Middle frontal gyrus (tissue), 1 donor: Measurements from ENCODE around the gene FCHSD2.
A peak's percentile ranks its signal among the peaks of the same experiment; 100 is the strongest.

ENCODE experiments used
- DNase-seq: peaks from one replicate; pipeline ENCODE4 v3.0.0-alpha.2; 2015; ENCODE audit warnings: low spot score; ENCODE audit errors: extremely low spot score

The FCHSD2 gene

DNA sequence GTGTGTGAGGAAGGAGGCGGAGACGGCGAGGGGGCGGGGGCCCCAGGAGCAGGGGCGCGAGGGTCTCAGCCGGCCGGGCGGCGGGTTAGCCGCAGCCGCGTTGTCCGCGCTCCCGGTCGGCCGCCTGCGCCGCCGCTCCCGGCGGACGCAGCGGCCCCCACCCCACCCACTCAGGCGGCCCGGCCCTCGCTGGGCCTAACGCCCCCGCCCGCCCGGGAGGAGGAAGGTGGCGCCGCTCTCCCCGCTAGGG lies at the start of gene FCHSD2:
Gene FCHSD2, minus strand, starts transcription at position 191 of the 250 bp plus-strand sequence. CDS start 441 bp downstream, outside the sequence.
- no peak for DNase-seq

- DNase-seq: no peak
These were observed 49.0 kb upstream of the FCHSD2 start for GRCh38 chr11:73191151-73191550.

- no peak for DNase-seq
These were observed 48.4 kb upstream of the FCHSD2 start for GRCh38 chr11:73190557-73190885.

- no peak for DNase-seq
These were observed 47.8 kb upstream of the FCHSD2 start for GRCh38 chr11:73189723-73190556.

- no peak for DNase-seq
These were observed 47.2 kb upstream of the FCHSD2 start for GRCh38 chr11:73189315-73189714.

- DNase-seq: no peak
These were observed 46.2 kb upstream of the FCHSD2 start for GRCh38 chr11:73188301-73188700.

DNA sequence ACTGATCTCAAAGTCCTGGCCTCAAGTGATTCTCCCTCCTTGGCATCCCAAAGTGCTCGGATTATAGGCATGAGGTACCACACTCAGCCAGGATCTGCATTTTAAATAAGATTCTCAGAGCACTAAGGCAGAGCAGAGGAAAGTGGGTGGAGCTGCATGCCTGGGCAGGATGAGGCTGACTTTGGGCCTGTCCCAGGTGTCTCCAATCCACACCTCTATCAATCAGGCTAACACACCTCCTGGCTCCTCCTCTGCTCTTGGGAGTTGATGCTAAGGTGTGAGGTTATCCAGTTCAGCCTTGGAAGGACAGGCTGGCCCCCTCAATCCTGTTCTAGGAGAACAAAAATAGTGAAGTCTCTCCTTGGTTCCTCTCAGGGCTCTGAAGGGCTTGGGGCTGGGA lies 45.7 kb upstream of the FCHSD2 start:
- DNase-seq: no peak

GRCh38 chr11:73186886-73187285 lies 44.8 kb upstream of the FCHSD2 start:
- DNase-seq: no peak

- DNase-seq: no peak
These were observed 44.3 kb upstream of the FCHSD2 start for GRCh38 chr11:73186294-73186850.

DNA sequence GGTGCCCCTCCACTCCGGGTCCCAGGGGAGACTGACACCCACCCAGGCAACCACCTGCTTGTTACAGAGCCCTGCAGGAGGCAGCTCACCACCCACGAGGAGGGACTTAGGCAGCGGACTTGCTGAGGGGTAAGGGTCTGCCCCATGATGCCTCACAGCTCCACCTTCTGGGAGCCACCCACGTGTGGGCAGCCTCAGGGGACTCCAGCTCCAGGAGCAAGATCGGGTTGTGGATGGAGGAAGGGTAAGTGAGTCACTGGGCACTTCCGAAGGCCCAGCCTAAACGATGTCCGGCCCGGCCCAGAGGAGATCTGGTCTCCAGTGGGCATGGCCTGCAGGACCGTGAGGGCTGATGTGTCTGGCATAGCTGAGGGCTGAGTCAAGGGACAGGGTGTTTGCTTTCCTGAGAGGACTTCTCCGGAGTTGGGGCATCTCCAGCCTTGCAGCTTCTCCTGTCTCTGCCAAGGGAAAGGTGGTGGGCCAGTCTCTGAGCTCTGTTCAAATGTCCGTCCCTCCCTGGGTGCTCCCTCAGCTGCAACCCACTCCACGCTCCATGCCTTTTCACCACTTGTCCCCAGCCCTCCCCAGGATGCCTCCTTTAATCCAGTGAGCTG lies 43.7 kb upstream of the FCHSD2 start:
- DNase-seq: no peak

- DNase-seq: no peak
These were observed 43.0 kb upstream of the FCHSD2 start for GRCh38 chr11:73184953-73185671.

DNA sequence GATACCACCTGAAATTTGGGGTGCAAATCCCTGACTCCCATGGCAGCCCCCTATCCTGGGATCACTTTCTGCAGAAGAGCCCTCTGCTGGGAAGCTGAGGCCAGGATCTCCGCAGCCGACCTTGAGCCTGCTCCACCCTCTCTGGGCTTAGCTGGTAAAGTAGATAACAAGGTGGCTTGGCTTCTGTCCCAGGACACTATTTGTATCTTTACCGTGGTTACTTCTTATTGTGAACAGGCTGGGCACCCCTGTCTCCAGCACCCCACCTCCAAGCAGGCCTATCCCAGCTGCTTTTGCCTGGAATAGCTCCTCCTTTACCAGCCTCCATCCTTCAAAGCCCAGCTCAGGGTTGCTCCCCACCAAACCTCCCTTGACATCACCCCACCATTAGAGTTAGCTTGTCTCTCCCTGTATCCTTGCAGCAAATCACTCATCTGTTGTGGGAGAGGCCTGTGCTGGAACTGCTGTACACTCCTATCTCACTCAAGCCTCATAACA lies 40.8 kb upstream of the FCHSD2 start:
- no peak for DNase-seq

DNA sequence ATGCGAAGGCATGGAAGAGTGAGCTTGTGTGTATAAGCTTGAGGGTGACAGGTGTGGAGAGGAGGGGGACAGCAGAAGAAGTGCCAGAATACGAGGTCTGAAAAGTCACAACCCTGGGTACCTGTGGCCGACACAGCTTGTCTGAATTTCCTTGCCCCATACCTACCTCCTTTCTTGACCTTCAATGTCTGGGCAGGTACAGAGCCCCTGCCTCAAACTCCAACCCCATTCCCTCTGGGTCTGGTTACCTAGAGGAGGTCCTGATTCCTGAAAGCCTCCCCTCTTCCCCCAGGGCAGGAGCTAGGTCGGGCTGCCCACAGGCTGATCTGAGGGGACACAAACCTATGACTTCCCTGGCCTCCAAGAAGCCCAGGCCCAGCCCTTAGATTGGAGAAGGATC lies 36.6 kb upstream of the FCHSD2 start:
- DNase-seq: no peak

- peak; percentile 52 for DNase-seq
These were observed 35.8 kb upstream of the FCHSD2 start for GRCh38 chr11:73177778-73178539.

GRCh38 chr11:73177380-73177777 lies 35.3 kb upstream of the FCHSD2 start:
- no peak for DNase-seq

- no peak for DNase-seq
These were observed 34.7 kb upstream of the FCHSD2 start for GRCh38 chr11:73176874-73177155.

GRCh38 chr11:73176145-73176873 lies 34.2 kb upstream of the FCHSD2 start:
- no peak for DNase-seq

DNA sequence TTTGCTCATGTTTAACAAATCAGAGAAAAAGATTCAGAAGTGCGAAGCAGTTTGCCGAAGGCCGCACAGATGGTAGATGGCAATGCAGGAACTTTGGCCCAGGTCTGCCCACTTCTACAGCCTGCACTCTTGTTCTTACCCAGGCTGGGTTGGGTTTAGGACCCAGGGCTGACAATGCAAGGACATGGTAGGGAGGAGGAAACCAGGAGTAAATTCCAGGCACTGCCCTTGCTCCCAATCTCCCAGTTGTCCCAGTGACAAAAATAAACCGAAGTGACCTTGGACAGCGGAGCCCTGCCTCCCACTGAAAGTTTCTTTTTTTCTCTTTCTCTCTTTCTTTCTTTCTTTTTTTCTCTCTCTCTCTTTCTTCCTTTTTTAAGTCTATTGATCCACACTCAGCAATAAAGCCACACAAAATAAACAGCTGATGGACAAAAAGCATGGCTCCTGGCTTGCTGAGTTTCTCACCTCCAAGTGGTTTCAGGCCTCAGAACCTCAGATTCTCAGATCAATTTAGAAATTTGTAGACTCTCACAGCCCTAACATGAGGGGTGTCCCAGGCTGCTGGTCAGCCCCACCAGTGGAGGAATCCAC lies 33.5 kb upstream of the FCHSD2 start:
- no peak for DNase-seq

GRCh38 chr11:73174495-73174791 lies 32.3 kb upstream of the FCHSD2 start:
- DNase-seq: no peak

GRCh38 chr11:73173755-73174494 lies 31.8 kb upstream of the FCHSD2 start:
- no peak for DNase-seq
